Gastroesophageal sphincter (tissue), 4 donors: ENCODE results near the gene TIPRL. TPM values are rescaled to one million over a fixed set of nuclear protein-coding genes. Genes with fewer than 3 reads are reported as not detected.

ENCODE experiments used
- ATAC-seq: fragments of 150-250 bp; one replicate; pipeline ENCODE4 v1.9.1; 2016; ENCODE audit warnings: mild to moderate bottlenecking, moderate library complexity
- H3K27ac ChIP-seq, 4 donors: fragments of 200-600 bp; sonication (generic) in 3 of 4; 1 replicate in 3 of 4; 2 replicates in 1 of 4; pipeline ENCODE4 v1.5.1; 2016 to 2019
- H3K27me3 ChIP-seq: fragments of 200-600 bp; sonication (generic); one replicate; pipeline ENCODE4 v1.5.1; 2019
- H3K36me3 ChIP-seq, 2 donors: fragments of 200-600 bp; sonication (generic); one replicate each; pipeline ENCODE4 v1.5.1; 2019; ENCODE audit warnings: control low read depth in 1 of 2
- H3K4me1 ChIP-seq, 3 donors: fragments of 200-600 bp; sonication (generic); 1 replicate in 2 of 3; 2 replicates in 1 of 3; pipeline ENCODE4 v1.5.1; 2016 to 2019; ENCODE audit warnings: control low read depth in 2 of 3
- H3K4me3 ChIP-seq, 2 donors: fragments of 200-600 bp; sonication (generic); one replicate each; pipeline ENCODE4 v1.5.1; 2019; ENCODE audit warnings: mild to moderate bottlenecking in 1 of 2, moderate library complexity in 1 of 2
- H3K9me3 ChIP-seq, 3 donors: fragments of 200-600 bp; sonication (generic); one replicate each; pipeline ENCODE4 v1.5.1; 2017 to 2019; ENCODE audit warnings: control low read depth in 2 of 3
- EP300 ChIP-seq: sonication (generic); formaldehyde crosslinking; IDR thresholded peaks from one replicate; pipeline ENCODE4 v1.6.1; 2017; ENCODE audit warnings: antibody characterized with exemption, mild to moderate bottlenecking
- POLR2A ChIP-seq, 2 donors: fragments of 450-650 bp; IDR thresholded peaks; one replicate each; pipeline ENCODE4 v1.6.1; 2017; ENCODE audit warnings: antibody characterized with exemption in 2 of 2, mild to moderate bottlenecking in 2 of 2, moderate library complexity in 1 of 2
- POLR2AphosphoS5 ChIP-seq: sonication (generic); formaldehyde crosslinking; IDR thresholded peaks from one replicate; pipeline ENCODE4 v1.6.1; 2017; ENCODE audit warnings: antibody characterized with exemption
- WGBS, 2 donors: methylation state at CpG; one replicate each; pipeline ENCODE4 v1.1.5; 2018; ENCODE audit warnings: low coverage in 1 of 2; 5-methylcytosine and 5-hydroxymethylcytosine counted together
- total RNA-seq, 4 donors: library from RNA; depleted of rRNA; stranded (reverse); fragments of >200 nt; gene quantifications; one replicate each; pipeline ENCODE4 v1.1.0, GENCODE V29; 2016
- TF ChIP-seq, protein P1 (sequence below), 4 experiments: fragments of 200-600 bp in 2 of 4; fragments of 450-650 bp in 2 of 4; sonication (generic) in 1 of 4; IDR thresholded peaks; one replicate each; pipeline ENCODE4 v1.5.1; 2017 to 2019; ENCODE audit warnings: antibody characterized with exemption in 4 of 4, mild to moderate bottlenecking in 2 of 4, moderate library complexity in 2 of 4

TIPRL gene
- total RNA-seq, 4 donors from 2014 or later = 16.7 to 34.9 (median 23.5) TPM

DNA sequence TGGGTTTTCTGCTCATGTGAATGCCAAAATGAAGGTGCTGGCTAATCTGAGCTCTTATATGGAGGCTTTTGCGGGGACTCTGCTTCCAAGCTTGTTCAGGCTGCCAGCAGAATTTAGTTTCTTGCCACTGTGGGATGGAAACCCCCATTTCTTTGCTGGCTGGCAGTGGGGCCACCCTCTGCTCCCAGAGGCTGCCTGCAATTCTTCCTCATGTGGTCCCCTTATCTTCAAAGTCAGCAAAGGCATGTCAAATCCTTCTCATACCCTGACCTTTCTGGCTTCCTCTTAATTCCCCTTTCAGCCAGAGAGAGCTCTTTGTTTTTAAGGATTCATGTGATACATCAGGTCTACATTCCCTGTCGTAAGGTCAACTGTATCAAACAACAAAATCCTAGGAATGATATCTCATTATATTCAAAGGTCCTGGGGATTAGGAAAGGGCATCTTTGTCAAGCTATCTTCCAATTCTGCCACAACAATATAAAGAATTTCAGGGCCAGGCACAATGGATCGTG, 36.8 kb upstream of the TIPRL start:
- H3K36me3 ChIP-seq = no peaks in the 10 kb centered on the region
- H3K9me3 ChIP-seq = no peaks in the 10 kb centered on the region
- 86% methylated on average over 1 to 3 of the region's 3 CpGs for WGBS, 2 donors
- H3K4me3 ChIP-seq = no peak overlapping the region
- H3K4me1 ChIP-seq = peaks cover 0 to 20% (median 0%) of the 10 kb centered on the region in 3 donors
- ATAC-seq = no peak
- no peak overlapping the region for H3K27ac ChIP-seq
- TF ChIP-seq POLR2A (IDR thresholded peaks at IDR 0.05) = no peak
- TF ChIP-seq, protein P1, sequence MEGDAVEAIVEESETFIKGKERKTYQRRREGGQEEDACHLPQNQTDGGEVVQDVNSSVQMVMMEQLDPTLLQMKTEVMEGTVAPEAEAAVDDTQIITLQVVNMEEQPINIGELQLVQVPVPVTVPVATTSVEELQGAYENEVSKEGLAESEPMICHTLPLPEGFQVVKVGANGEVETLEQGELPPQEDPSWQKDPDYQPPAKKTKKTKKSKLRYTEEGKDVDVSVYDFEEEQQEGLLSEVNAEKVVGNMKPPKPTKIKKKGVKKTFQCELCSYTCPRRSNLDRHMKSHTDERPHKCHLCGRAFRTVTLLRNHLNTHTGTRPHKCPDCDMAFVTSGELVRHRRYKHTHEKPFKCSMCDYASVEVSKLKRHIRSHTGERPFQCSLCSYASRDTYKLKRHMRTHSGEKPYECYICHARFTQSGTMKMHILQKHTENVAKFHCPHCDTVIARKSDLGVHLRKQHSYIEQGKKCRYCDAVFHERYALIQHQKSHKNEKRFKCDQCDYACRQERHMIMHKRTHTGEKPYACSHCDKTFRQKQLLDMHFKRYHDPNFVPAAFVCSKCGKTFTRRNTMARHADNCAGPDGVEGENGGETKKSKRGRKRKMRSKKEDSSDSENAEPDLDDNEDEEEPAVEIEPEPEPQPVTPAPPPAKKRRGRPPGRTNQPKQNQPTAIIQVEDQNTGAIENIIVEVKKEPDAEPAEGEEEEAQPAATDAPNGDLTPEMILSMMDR (IDR thresholded peaks at IDR 0.05) = no peak
- TF ChIP-seq POLR2AphosphoS5 = no peak
- TF ChIP-seq EP300 = no peak
- H3K27me3 ChIP-seq = no peaks in the 10 kb centered on the region

DNA sequence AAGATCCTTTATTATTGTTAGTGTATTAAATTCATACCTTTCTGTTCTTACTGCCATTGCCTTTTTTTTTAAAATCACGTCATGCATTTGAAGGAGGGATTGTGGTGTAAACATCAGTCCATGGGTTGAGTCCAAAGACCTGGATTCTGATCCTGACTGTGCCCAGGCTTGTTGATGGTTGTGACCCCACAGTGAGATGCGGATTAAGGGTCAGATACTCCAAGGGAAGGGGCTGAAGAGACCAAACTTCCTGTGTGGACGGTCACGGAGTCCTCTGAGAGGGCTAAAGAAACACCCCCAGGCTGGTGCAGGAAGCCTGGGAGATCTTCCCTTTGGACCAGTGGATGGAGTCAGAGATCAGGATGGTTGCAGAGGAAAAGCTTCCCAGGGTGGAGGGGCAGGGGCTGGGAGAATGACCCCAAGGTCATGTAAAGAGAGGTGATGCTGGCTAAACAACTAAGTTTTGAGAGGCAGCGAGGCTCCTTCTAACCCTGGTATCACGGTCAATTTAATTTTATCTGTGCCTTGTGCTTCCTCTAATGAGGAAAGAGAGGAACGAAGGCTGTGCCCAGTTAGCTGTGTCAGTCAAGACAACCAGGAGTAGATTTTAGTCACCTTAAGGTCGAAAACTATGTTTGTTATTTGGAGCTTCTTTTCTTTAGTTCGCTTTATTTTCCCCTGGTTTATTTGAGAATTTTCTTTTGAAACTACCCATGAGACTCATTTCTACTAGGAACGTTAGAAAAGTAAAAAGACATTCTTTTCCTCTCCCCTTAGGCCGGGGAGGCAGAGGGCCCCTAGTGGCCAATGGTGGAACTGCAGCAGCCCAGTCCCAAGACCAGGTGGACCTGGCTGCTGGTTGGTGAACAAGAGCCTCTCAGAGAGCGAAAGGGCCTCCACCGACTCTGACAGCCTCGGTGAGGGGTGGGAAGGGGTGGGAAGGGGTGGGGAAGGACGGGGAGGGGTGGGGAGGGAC, 33.3 kb upstream of the TIPRL start:
- Histone ChIP-seq H3K27me3 (no peaks in the 10 kb centered on the region), H3K36me3 (no peaks in the 10 kb centered on the region), H3K27ac (peak overlapping the region in 1 of 4 donors; percentile 17), H3K9me3 (no peaks in the 10 kb centered on the region), H3K4me1 (peaks cover 0 to 10% (median 0%) of the 10 kb centered on the region in 3 donors), H3K4me3 (no peak overlapping the region)
- peak; percentile 91 for ATAC-seq
- no peak for TF ChIP-seq POLR2AphosphoS5
- TF ChIP-seq, protein P1 (IDR thresholded peaks at IDR 0.05) = peak; percentile 92 to 99 (median 94)
- no peak for TF ChIP-seq POLR2A (IDR thresholded peaks at IDR 0.05)
- no peak for TF ChIP-seq EP300
- 27 to 48% methylated on average over 9 of the region's 15 CpGs for WGBS, 2 donors

DNA sequence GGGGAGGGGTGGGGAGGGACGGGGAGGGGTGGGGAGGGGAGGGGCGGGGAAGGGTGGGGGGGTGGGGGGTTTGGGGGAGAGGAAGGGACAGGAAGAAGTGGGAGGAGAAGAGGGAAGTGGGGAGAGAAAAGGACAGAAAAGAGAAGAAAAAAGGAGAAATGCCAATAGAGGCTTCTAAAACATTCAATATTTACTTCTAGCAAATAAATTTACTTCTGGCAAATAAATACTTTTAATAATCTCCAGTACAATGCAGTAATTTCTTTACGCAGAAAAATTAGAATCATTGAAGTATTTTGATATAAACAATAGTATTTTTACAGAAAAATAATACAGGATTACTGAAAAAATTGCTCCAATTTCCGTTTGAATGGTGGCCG, 32.6 kb upstream of the TIPRL start:
- peaks cover 0 to 10% (median 0%) of the 10 kb centered on the region in 3 donors for H3K4me1 ChIP-seq
- no peaks in the 10 kb centered on the region for H3K9me3 ChIP-seq
- WGBS, 2 donors = 59 to 66% methylated on average over 3 to 4 of the region's 5 CpGs
- ATAC-seq = no peak
- TF ChIP-seq EP300 (no peak), POLR2A (IDR thresholded peaks at IDR 0.05) (no peak), POLR2AphosphoS5 (no peak)
- TF ChIP-seq, protein P1 (IDR thresholded peaks at IDR 0.05) = no peak
- H3K27ac ChIP-seq = no peak overlapping the region
- H3K36me3 ChIP-seq = no peaks in the 10 kb centered on the region
- H3K27me3 ChIP-seq = no peaks in the 10 kb centered on the region
- H3K4me3 ChIP-seq = no peak overlapping the region

DNA sequence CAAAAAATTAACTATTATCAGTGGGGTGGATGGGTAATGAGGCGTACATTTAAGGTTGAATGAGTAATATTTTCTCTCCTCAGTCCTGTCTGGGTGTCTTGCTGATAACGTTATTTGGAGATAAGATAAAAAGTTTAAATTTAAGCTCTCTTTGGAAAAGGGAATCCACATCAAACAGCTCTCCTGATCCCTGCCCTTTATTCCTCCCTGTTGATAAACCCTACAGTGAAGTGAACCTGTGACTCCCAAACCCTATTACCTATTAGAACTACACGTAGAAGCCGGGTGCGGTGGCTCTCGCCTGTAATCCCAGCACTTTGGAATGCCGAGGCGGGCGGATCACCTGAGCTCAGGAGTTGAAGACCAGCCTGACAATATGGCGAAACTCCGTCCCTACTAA, 32.1 kb upstream of the TIPRL start:
- Histone ChIP-seq H3K4me3 (no peak overlapping the region), H3K27me3 (no peaks in the 10 kb centered on the region), H3K36me3 (no peaks in the 10 kb centered on the region), H3K9me3 (no peaks in the 10 kb centered on the region), H3K4me1 (peaks cover 0 to 10% (median 0%) of the 10 kb centered on the region in 3 donors), H3K27ac (no peak overlapping the region)
- ATAC-seq = no peak
- TF ChIP-seq POLR2A (IDR thresholded peaks at IDR 0.05) (no peak), POLR2AphosphoS5 (no peak), EP300 (no peak)
- TF ChIP-seq, protein P1 (IDR thresholded peaks at IDR 0.05) = no peak
- 47 to 81% methylated on average over 2 of the region's 11 CpGs for WGBS, 2 donors
